GM13976 (cell line): ENCODE data around the gene NEUROD6.

Experiments
- DNase-seq: peaks from one replicate; pipeline ENCODE4 v3.0.0; 2012; ENCODE audit warnings: low spot score
- in situ Hi-C: fragments of 300-500 bp; cut with MboI; formaldehyde crosslinking; loops from one replicate; pipeline ENCODE4 v1.12.0; 2022; ENCODE audit warnings: low sequenced_read_pairs, mixed read lengths, inconsistent platforms; ENCODE audit not compliant: unreplicated experiment
- TF ChIP-seq, protein P1 (sequence below): IDR thresholded peaks from 2 replicates; pipeline ENCODE4 v1.5.1; 2012; ENCODE audit warnings: borderline replicate concordance, mild to moderate bottlenecking; ENCODE audit not compliant: insufficient read depth; ENCODE audit errors: extremely low read depth, missing control alignments, control extremely low read depth

Gene NEUROD6

DNA sequence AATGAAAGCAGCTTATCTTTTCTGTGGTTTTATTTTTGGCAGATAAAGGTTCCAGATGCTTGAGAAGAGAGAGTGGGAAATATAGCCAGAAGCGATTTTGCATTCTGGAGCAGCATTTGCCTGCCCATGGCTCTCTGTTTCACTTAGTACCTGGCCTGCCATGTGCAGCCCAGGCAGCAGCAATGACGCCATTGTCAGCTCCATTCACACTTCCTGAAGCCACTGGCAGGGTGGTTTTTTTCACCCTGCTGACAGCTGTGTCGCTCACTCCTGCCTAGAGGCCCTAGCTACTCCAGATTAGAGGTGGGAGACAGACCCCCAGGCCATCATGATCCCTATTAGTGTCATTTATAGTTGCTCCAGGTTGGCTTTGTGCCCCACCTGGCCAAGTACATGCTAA lies 30.1 kb upstream of the NEUROD6 start:
- in situ Hi-C loops: no loop called here
- DNase-seq: no peak
- TF ChIP-seq, protein P1, sequence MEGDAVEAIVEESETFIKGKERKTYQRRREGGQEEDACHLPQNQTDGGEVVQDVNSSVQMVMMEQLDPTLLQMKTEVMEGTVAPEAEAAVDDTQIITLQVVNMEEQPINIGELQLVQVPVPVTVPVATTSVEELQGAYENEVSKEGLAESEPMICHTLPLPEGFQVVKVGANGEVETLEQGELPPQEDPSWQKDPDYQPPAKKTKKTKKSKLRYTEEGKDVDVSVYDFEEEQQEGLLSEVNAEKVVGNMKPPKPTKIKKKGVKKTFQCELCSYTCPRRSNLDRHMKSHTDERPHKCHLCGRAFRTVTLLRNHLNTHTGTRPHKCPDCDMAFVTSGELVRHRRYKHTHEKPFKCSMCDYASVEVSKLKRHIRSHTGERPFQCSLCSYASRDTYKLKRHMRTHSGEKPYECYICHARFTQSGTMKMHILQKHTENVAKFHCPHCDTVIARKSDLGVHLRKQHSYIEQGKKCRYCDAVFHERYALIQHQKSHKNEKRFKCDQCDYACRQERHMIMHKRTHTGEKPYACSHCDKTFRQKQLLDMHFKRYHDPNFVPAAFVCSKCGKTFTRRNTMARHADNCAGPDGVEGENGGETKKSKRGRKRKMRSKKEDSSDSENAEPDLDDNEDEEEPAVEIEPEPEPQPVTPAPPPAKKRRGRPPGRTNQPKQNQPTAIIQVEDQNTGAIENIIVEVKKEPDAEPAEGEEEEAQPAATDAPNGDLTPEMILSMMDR: no peak

- in situ Hi-C loops: no loop called here
- TF ChIP-seq, protein P1: no peak
- DNase-seq: no peak
Measured at GRCh38 chr7:31368620-31369019, 28.1 kb upstream of the NEUROD6 start.

- DNase-seq: no peak
- TF ChIP-seq, protein P1: no peak
- in situ Hi-C loops: no loop called here
Measured at GRCh38 chr7:31363496-31363895, 23.0 kb upstream of the NEUROD6 start.

GRCh38 chr7:31363051-31363450 lies 22.5 kb upstream of the NEUROD6 start:
- in situ Hi-C loops: no loop called here
- TF ChIP-seq, protein P1: no peak
- no peak for DNase-seq

DNA sequence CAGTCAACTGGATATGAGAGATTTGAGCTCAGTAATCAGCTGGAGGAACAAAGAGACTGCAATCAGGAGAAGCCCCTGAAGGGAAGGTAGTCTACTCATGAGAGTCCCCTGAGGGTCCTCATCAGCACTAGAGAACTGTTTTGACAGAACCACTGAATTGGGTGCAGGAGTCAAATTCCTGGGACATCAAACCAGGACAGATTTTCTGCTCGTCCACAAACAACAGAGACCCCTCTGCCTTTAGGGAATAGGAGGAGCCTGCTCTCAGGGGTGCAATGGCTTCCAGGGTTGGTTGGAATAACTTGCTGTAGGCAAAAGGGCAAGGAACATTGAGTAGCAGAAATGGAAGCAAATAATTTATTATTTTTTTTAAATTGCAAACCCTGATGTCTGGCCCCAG lies 21.9 kb upstream of the NEUROD6 start:
- in situ Hi-C loops: no loop called here
- DNase-seq: no peak

DNA sequence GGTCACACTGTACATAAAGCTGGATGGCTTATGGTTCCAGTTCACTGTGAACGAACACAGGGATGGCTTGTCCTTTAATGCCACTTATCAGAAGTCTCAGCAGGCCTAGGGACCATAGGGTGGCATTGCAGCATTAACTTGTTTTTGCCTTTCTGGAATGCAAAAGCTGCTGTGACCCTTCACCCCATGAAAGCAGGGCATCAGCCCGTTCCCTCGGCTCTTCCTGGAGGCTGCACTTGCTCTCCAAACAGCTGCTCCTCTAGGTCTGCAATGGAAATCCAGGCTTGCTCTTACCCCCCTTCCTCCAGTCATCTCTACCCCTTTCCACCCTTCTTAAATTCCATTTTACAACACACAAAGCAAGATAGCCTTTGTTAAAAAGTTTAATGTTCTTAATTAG lies 17.9 kb upstream of the NEUROD6 start:
- in situ Hi-C loops: no loop called here
- TF ChIP-seq, protein P1: no peak
- DNase-seq: no peak

More for the DNA sequence above, 21.9 kb upstream of the NEUROD6 start:
- TF ChIP-seq, protein P1: no peak

DNA sequence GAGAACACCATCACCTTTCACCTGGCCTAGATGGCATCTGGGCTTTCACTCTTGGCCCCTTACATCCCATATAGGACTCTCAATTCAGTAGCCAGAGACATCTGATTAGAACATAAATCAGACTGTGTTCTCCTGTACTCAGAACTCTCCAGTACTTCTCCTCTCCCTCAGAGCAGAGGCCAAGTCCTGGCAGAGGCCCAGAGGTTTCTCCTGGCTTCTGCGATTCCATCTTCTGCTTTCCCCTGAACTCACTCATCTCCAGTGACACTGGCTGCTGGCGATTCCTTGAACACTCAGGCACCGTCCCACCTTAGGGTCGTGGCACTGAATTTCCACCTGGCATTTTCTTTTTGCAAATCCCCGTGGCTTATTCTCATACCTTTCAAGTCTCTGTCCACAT lies 4.9 kb upstream of the NEUROD6 start:
- TF ChIP-seq, protein P1: no peak
- in situ Hi-C loops: no loop called here
- no peak for DNase-seq
